Measurements from ENCODE around the gene E2F4. TPM values are rescaled to one million over a fixed set of nuclear protein-coding genes. Genes with fewer than 3 reads are reported as not detected.

The E2F4 gene
- total RNA-seq, 2 donors from 2014 or later: 82.8 to 91.7 TPM

DNA sequence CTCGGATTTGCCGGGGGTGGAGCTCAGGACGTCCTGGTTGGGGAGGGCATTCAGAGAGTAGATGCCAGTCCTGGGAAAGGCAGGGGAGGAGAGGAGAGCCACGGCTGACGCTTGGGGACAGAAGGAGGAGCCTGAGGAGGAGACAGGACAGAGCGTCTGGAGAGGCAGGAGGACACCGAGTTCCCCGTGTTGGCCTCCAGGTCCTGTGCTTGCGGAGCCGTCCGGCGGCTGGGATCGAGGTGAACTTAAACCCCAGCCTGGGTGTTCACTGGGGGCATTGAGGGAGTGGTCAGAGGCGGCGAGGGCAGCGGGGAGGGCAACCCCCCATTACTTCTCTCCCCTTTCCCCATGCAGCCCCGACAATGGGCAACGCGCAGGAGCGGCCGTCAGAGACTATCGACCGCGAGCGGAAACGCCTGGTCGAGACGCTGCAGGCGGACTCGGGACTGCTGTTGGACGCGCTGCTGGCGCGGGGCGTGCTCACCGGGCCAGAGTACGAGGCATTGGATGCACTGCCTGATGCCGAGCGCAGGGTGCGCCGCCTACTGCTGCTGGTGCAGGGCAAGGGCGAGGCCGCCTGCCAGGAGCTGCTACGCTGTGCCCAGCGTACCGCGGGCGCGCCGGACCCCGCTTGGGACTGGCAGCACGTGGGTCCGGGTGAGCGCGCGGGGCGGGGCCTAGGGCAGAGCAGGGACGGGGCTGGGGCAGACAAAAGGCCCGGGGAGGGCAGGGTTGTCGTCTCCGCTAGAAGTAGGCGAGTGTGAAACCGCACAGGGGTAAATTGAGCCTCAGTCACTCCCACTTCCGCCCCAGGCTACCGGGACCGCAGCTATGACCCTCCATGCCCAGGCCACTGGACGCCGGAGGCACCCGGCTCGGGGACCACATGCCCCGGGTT lies 17.9 kb upstream of the E2F4 start:
- no peaks in the 10 kb centered on the region for H3K36me3 Mint-ChIP-seq (ENCODE audit: insufficient read depth in 2 of 2)
- peak overlapping the region; percentile 83 to 92 for H3K4me3 Mint-ChIP-seq
- H3K4me1 Mint-ChIP-seq (ENCODE audit: low read depth): peaks cover 49% of the 10 kb centered on the region
- peaks cover 80% of the 10 kb centered on the region for H3K27me3 Mint-ChIP-seq (ENCODE audit: low read depth)
- peak; percentile 76 to 80 for ATAC-seq (replicated peaks in 1 of 2)
- H3K9me3 Mint-ChIP-seq: no peaks in the 10 kb centered on the region
- H3K27ac Mint-ChIP-seq: no peak overlapping the region
- peak; percentile 72 to 78 for DNase-seq

DNA sequence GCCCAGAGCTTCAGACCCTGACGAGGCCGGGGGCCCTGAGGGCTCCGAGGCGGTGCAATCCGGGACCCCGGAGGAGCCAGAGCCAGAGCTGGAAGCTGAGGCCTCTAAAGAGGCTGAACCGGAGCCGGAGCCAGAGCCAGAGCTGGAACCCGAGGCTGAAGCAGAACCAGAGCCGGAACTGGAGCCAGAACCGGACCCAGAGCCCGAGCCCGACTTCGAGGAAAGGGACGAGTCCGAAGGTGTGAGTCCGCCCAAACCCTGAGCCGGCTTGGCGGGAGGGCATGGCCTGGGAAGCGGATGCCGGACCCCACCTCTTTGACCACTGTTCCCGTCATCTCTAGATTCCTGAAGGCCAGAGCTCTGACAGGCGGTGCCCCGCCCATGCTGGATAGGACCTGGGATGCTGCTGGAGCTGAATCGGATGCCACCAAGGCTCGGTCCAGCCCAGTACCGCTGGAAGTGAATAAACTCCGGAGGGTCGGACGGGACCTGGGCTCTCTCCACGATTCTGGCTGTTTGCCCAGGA lies 17.2 kb upstream of the E2F4 start:
- ATAC-seq (replicated peaks in 1 of 2) (no peak), DNase-seq (no peak)
- H3K36me3 Mint-ChIP-seq (ENCODE audit: insufficient read depth in 2 of 2): no peaks in the 10 kb centered on the region
- no peaks in the 10 kb centered on the region for H3K9me3 Mint-ChIP-seq
- peaks cover 76% of the 10 kb centered on the region for H3K27me3 Mint-ChIP-seq (ENCODE audit: low read depth)
- no peak overlapping the region for H3K27ac Mint-ChIP-seq
- peaks cover 46% of the 10 kb centered on the region for H3K4me1 Mint-ChIP-seq (ENCODE audit: low read depth)
- peak overlapping the region; percentile 83 to 92 for H3K4me3 Mint-ChIP-seq

DNA sequence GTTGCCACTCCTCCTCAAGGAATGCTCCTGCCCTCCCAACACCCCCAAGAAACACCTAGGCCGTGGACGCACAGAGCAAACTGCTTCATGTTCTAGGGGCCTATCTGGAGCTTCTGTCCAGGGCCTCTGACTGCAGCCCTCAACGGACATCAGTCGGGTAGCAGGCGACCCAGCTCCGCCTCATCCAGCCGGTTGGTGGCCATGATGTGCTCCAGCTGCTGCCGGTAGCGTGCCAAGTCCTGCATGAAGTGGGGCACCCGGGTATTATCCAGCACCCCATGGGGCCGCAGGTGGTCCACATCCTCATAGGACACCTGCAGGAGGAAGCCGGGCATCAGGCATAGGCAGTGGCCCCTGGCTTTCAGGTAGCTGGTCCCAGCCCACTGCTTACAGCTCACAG lies 15.3 kb upstream of the E2F4 start:
- H3K9me3 Mint-ChIP-seq: no peaks in the 10 kb centered on the region
- DNase-seq (no peak), ATAC-seq (replicated peaks in 1 of 2) (no peak)
- peaks cover 30% of the 10 kb centered on the region for H3K4me1 Mint-ChIP-seq (ENCODE audit: low read depth)
- H3K36me3 Mint-ChIP-seq (ENCODE audit: insufficient read depth in 2 of 2): no peaks in the 10 kb centered on the region
- no peak overlapping the region for H3K27ac Mint-ChIP-seq
- peaks cover 61% of the 10 kb centered on the region for H3K27me3 Mint-ChIP-seq (ENCODE audit: low read depth)
- no peak overlapping the region for H3K4me3 Mint-ChIP-seq

DNA sequence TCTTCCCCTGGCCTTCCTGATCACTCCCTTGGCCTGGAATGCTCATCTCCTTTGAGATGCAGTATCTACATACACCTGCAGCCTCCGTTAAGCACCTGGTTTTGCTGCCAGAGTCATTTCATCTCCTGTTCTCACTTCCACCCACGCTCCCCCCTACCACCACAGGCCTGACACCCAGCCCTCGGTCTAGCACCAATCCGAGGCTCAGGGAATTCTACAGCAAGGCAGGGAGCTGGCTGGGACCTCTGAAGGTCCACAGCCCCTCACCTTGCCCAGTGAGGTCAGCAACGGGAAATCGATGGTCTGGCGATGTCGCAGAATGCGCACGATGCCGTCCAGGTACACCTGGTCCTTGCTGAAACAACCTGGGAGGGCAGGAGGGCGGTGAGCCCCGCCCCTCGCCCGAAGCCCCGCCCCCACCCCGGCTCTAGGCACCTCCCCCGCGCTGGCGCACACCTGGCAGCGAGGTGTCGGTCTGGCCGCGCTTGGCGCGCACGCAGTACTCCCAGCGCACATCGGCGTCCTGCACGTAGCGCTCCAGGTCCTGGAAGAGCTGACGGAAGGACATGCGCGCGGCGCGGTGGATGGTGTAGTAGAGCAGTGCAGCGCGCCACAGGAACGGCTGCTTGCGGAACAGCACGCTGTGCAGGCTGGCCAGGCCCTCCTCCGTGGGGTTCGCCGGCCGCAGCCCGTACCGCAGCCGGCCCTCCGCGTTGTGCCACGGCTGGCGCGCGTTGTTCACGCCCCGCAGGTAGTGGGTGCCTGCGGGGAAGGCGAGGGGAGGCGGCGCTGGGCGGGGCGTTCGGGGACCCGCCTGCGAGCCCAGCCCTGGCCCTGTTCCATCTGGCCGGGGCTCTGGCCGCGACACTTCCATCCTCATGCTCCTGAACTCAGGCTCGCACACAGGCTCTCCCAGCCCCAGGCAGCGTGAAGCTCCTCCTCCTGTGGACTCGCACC lies 13.9 kb upstream of the E2F4 start:
- Mint-ChIP-seq H3K36me3 (ENCODE audit: insufficient read depth in 2 of 2) (no peaks in the 10 kb centered on the region), H3K4me3 (peak overlapping the region; percentile 65 to 67), H3K27ac (no peak overlapping the region), H3K4me1 (ENCODE audit: low read depth) (peaks cover 25% of the 10 kb centered on the region), H3K27me3 (ENCODE audit: low read depth) (peaks cover 47% of the 10 kb centered on the region), H3K9me3 (no peaks in the 10 kb centered on the region)
- ATAC-seq (replicated peaks in 1 of 2) (peak; percentile 50 to 53), DNase-seq (peak; percentile 50 to 54)

DNA sequence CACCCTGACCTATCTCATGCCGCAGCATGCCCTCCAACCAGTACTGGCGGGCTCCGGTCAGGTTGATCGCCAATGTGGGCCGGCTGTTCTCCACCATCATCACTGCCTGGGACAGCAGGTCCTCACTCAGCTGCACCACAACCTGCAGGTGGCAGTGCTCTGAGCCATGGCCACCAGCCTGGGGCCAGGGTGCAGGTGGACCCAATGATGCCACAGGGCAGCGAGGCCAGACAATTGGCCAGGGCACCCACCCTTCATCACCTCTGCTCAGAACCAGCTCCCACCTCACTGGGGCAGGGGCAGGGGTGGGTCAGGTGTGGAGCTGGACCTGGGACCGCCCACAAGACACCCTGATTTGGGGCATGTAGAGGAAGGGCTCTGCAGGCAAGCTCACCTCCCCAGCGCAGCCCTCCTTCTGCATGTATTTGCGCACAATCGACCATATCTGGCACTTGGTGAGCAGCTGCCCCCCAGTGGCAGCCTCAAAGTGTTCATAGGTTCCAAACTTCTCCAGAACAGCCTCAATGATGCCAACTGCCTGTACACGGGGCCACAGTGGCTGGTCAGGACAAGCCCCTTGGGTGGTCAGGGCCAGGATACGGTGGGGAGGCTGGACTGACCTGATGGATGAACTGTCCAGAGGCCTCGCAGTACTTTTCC lies 12.4 kb upstream of the E2F4 start:
- no peak overlapping the region for H3K27ac Mint-ChIP-seq
- H3K4me3 Mint-ChIP-seq: peak overlapping the region in 1 of 2 donors; percentile 21

DNA sequence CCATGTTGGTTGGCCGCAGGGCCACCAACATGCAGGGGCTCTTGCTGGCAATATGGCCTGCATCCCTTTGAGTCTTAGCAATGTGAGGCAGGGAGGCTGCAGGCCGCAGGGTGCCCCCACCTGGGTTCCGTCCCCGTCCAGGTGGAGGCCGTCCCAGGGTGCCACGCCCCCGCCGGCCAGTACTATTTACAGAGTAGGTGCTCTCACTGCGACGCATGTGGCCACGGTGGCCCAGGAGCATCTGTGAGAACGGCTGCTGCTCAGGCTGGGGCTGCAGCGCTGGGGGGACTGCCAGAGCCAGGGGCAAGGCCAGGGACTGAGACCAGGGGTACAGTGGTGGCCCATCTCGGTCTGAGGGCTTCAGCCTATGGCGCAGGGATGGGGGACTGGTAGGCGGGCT lies 11.8 kb upstream of the E2F4 start:
- peaks cover 40% of the 10 kb centered on the region for H3K27me3 Mint-ChIP-seq (ENCODE audit: low read depth)
- DNase-seq (no peak), ATAC-seq (replicated peaks in 1 of 2) (no peak)
- H3K9me3 Mint-ChIP-seq: no peaks in the 10 kb centered on the region
- H3K4me3 Mint-ChIP-seq: no peak overlapping the region
- peaks cover 21% of the 10 kb centered on the region for H3K4me1 Mint-ChIP-seq (ENCODE audit: low read depth)
- H3K27ac Mint-ChIP-seq: no peak overlapping the region
- peaks cover 0 to under 1% of the 10 kb centered on the region in 2 donors for H3K36me3 Mint-ChIP-seq (ENCODE audit: insufficient read depth in 2 of 2)

More for the DNA sequence above, 12.4 kb upstream of the E2F4 start:
- Mint-ChIP-seq H3K36me3 (ENCODE audit: insufficient read depth in 2 of 2) (no peaks in the 10 kb centered on the region), H3K4me1 (ENCODE audit: low read depth) (peaks cover 15% of the 10 kb centered on the region), H3K27me3 (ENCODE audit: low read depth) (peaks cover 37% of the 10 kb centered on the region), H3K9me3 (no peaks in the 10 kb centered on the region)
- ATAC-seq (replicated peaks in 1 of 2): no peak
- DNase-seq: no peak

DNA sequence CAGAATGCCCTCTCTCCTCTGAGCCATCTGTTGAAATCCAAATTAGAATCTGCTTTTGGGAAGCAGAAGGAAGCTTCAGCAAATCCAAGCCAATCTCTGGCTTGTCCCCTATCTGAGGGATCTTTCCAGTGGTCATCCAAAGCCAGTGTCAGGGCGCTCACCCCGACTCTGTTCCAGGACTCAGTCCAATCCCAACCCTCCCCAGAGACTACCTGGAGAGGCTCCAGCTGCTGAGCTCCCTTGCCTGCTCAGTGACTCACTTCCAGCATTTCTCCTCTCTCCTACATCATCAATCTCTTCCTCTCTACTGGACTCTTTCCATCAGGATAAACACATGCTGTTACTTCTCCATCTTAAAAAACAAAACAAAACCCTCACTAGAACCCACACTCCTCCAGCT lies 10.6 kb upstream of the E2F4 start:
- H3K27ac Mint-ChIP-seq: no peak overlapping the region
- no peak for DNase-seq
- ATAC-seq (replicated peaks in 1 of 2): no peak
- no peaks in the 10 kb centered on the region for H3K9me3 Mint-ChIP-seq
- H3K27me3 Mint-ChIP-seq (ENCODE audit: low read depth): peaks cover 36% of the 10 kb centered on the region
- no peak overlapping the region for H3K4me3 Mint-ChIP-seq
- H3K4me1 Mint-ChIP-seq (ENCODE audit: low read depth): peaks cover 28% of the 10 kb centered on the region
- H3K36me3 Mint-ChIP-seq (ENCODE audit: insufficient read depth in 2 of 2): peaks cover 0 to 2% of the 10 kb centered on the region in 2 donors

DNA sequence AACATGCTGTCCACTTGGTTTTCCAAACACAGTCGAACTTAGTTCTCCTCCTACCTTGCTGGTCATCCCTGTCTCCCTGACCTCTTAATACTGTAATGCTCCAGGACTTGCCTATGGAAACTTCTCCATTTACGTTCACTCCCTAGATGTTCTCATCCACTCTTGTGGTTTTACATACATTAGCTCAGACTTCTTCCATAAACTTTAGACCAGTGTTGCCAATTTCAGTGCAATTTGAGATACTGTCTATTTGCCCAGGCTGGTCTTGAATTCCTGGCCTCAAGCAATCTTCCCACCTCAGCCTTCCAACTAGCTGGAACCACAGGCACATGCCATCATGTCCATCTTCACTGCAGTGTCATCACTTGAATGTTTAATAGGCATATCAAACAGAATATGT lies 9.7 kb upstream of the E2F4 start:
- Mint-ChIP-seq H3K4me3 (no peak overlapping the region), H3K9me3 (no peaks in the 10 kb centered on the region), H3K27me3 (ENCODE audit: low read depth) (peaks cover 28% of the 10 kb centered on the region), H3K27ac (no peak overlapping the region), H3K4me1 (ENCODE audit: low read depth) (peaks cover 27% of the 10 kb centered on the region), H3K36me3 (ENCODE audit: insufficient read depth in 2 of 2) (peaks cover 0 to 2% of the 10 kb centered on the region in 2 donors)
- ATAC-seq (replicated peaks in 1 of 2): no peak
- DNase-seq: no peak

DNA sequence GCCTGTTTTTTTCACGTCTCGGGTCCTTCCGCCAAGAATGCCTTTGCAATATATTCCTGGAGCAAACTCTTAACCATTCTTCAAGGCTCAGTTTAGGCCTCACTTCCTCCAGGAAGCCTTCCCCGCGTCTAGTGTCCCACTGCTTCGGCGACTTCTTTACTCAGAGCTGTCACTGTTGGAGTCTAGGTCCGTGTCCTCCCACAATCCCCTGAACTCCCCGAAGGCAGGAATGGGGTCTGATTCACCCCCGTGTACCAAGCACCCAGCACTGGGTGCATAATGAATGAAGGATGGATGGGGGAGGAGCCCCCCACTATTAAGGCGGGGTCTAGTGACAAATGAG lies 8.7 kb upstream of the E2F4 start:
- ATAC-seq (replicated peaks in 1 of 2): no peak
- peaks cover 0 to 2% of the 10 kb centered on the region in 2 donors for H3K36me3 Mint-ChIP-seq (ENCODE audit: insufficient read depth in 2 of 2)
- peaks cover 21% of the 10 kb centered on the region for H3K27me3 Mint-ChIP-seq (ENCODE audit: low read depth)
- H3K9me3 Mint-ChIP-seq: no peaks in the 10 kb centered on the region
- no peak for DNase-seq
- no peak overlapping the region for H3K27ac Mint-ChIP-seq
- no peak overlapping the region for H3K4me3 Mint-ChIP-seq
- peaks cover 19% of the 10 kb centered on the region for H3K4me1 Mint-ChIP-seq (ENCODE audit: low read depth)

DNA sequence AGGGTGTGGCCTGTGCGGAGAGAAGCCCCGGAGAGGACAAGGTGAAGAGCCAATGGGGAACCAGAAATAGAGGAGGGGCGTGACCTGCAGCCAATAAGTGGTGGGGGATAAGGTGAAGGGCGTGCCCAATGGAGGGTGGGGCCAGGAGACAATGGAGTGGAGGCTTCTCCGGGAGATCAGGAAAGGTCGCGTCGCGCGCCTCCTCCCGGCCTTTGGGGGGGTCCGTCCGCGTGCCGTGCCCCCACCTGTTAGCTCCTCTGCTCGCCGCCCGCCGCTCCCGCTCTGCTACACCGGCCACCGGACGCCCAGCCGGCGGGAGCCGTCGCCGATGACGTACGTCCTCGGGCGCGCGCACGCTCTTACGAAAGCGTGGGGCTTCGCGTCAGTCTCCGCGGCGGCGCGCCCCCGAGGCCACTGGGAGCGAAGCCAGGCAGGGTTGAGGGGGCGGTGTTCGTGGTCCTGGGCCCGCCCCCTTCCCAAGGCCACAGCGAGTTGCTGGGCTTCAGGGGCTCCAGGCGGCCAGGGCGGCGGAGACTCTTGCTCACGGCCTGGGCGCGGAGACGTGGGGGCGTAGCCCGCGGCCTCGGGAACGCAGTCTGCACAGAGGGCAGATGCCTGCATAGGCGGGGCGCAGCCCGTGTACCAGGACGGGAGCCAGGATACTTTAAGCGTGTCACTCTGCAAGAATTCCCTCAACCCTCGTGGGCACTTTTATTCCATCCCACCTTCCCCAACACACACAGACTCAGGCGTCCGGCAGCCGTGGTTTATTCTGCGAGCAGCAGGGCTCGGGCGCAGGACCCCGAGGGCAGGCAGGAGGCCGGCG lies 8.1 kb upstream of the E2F4 start, which contains the start of gene MATCAP1:
MATCAP1 (minus strand) TSS at position 337 of the 826 bp plus-strand sequence. CDS start 3,353 bp downstream, outside the sequence.
- H3K4me3 Mint-ChIP-seq: no peak within 1 kb of the TSS

DNA sequence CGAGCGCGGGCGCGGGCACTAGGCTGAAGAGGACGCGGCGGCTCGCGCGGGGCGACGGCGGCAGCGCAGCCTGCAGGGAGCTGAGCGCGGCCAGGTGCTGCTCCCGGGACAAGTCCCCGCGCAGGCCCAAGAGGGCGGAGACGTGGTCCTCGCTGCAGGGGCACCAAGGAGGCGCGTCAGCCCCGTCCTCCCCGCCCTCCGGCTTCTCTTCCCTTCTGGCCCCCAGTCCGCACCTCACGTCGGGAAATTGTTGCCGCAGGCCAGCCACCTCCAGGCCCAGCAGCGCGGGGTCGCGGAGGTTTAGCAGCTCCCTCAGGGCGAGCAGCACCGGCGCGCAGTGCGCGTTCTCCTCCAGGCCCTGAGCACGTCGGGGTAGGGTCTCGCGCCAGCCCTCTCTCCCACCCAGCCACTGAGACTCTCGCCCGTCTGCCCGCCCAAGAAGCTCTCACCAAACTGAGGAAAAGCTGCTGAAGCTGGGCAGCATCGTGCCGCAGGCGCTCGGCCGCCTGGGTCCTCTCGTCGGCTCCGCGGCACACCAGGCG lies 7.4 kb upstream of the E2F4 start:
- peaks cover 14% of the 10 kb centered on the region for H3K4me1 Mint-ChIP-seq (ENCODE audit: low read depth)
- no peak overlapping the region for H3K27ac Mint-ChIP-seq
- peaks cover 0 to 2% of the 10 kb centered on the region in 2 donors for H3K36me3 Mint-ChIP-seq (ENCODE audit: insufficient read depth in 2 of 2)

More for the DNA sequence above, 8.1 kb upstream of the E2F4 start, which contains the start of gene MATCAP1:
- no peaks in the 10 kb centered on the region for H3K9me3 Mint-ChIP-seq
- H3K36me3 Mint-ChIP-seq (ENCODE audit: insufficient read depth in 2 of 2): peaks cover 0 to 2% of the 10 kb centered on the region in 2 donors
- DNase-seq (peak; percentile 93 to 97), ATAC-seq (replicated peaks in 1 of 2) (peak; percentile 95 to 96)
- peaks cover 18% of the 10 kb centered on the region for H3K27me3 Mint-ChIP-seq (ENCODE audit: low read depth)
- H3K4me1 Mint-ChIP-seq (ENCODE audit: low read depth): peaks cover 16% of the 10 kb centered on the region
- H3K27ac Mint-ChIP-seq: no peak within 1 kb of the TSS

More for the DNA sequence above, 7.4 kb upstream of the E2F4 start:
- ATAC-seq (replicated peaks in 1 of 2) (peak; percentile 2 to 14), DNase-seq (peak; percentile 41 to 55)
- H3K27me3 Mint-ChIP-seq (ENCODE audit: low read depth): peaks cover 12% of the 10 kb centered on the region
- H3K4me3 Mint-ChIP-seq: no peak overlapping the region
- H3K9me3 Mint-ChIP-seq: no peaks in the 10 kb centered on the region

Measured in activated T-cell treated with anti-CD3 and anti-CD28 coated beads, Interleukin-2, amount 50 U/mL, for 72 hours (primary cell).